GM19372 (cell line): ENCODE results near the gene EPS8.

ENCODE experiments used
- ATAC-seq: cut with Tn5 transposase; IDR thresholded peaks from one replicate; pipeline ENCODE4 v1.9.1; 2021; ENCODE audit warnings: mild to moderate bottlenecking, low read depth, moderate library complexity; ENCODE audit not compliant: unreplicated experiment

Gene EPS8

GRCh38 chr12:15701206-15701605 is 88.0 kb downstream of the EPS8 start:
- no peak for ATAC-seq

GRCh38 chr12:15700595-15700994 is 88.6 kb downstream of the EPS8 start:
- ATAC-seq = peak; percentile 68

DNA sequence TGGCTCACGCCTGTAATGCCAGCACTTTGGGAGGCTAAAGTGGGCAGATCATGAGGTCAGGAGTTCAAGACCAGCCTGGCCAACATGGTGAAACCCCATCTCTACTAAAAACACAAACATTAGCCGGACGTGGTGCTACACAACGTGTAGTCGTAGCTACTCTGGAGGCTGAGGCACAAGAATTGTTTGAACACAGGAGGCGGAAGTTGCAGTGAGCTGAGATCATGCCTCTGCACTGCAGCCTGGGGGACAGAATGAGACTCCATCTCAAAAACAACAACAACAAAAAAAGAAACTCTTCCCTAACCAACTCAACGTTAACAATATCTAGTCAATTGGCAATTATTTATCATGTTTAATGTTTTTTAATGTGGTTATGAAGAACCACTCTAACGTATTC is 89.3 kb downstream of the EPS8 start:
- ATAC-seq = no peak

DNA sequence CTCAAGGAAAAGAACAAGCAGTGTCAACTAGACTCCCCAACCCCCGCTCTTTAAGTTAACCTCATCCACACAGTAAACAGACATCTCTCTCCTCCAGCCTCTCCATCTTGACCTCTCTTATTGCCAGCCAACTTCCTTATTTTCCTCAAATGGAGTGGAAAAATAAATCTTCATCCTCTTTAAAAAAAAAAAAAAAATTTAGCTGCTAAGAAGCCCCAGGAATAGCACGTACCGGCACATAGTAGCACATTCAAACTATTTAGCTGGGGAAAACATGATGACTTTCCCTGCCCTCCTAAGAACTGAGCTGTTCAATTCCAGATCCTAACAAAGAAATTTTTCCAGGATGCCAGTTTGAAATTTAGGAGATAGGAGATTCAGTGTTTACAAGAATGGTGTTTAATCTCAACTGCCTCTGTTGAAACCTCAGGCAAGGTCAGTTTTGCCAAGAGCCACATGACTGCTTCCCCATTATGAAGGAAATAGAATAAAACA is 90.8 kb downstream of the EPS8 start:
- ATAC-seq = no peak

DNA sequence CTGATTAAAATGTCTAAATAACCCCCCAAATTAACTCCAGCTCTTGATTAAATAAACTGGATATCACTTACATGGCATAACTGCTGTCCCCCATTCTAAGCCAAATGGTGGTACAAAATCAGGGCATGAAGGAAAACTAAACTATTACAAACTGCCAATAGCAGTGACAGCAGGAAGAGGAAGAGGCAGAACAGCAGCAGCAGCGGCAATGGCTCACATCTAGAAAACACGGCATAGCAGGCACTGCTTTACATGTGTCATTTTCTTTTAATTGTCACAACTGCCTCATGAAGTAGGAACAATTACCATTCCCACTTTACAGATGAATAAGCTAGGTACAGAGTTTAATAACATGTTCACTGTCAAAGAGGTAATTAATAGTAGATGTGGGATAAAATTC is 92.0 kb downstream of the EPS8 start:
- ATAC-seq = no peak

DNA sequence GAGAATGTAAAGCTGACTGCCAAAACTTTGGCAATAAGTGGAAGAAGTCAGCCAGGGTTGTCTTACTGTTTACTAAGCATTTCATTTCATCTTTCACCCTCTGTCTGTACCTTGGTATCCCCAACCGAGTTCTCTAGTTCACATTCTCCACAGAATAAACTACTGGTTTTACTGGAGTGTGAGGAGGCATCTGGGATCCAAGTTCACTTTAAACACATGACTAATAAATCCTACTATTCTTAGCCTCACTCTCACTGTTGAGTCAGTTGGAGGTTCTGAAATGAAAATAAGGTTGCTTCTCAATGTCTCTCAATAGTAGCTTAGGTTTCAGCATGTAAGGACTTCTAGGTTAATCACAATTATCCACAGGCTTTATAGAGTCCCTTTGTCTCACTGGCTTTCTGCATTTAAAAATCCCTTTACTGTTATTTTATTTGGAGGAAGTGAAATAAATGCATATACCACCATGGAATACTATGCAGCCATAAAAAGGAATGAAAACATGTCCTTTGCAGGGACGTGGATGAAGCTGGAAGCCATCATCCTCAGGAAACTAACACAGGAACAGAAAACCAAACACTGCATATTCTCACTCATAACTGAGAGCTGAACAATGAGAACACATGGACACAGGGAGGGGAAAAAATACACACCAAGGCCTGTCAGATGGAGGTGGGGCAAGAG is 95.8 kb downstream of the EPS8 start:
- no peak for ATAC-seq

DNA sequence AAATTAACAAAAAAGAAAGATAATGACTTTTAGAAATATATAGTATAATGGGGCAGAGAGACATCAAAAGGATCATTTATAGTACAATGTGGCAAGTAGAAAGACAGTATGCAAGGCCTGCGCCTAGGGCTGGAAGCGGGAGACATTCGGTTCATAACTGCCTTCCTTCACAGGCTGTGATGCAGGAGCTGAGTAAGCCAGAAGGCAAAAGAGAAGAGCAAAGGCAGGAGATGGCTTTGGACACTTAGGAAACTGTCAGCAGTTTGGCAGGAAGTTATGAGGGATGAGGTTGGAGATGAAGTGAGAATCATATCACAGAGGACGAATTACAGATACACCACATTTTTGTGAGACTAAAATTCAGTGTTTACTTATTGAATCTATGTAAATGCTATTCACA is 97.8 kb downstream of the EPS8 start:
- ATAC-seq = no peak

GRCh38 chr12:15690320-15690719 is 98.9 kb downstream of the EPS8 start:
- ATAC-seq = no peak

DNA sequence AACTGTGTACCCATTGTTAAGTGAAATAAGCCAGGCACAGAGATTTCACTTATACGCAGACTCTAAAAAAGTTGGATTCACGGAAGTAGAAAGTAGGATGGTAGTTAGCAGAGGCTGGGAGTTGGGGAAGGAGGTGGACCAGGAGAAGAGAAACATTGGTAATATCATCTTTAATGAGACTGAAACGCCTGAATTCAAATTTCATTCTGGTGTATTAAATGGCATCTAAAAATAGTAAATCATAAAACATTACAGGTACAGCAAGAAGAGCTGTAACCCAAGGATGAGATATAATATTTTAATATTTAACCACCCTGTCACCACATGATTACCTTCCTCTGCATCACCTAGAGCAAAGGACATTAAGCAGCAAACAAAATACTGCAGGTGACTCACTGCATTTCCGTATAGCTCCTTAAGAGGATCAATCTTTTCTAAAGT is 99.4 kb downstream of the EPS8 start:
- ATAC-seq = no peak

DNA sequence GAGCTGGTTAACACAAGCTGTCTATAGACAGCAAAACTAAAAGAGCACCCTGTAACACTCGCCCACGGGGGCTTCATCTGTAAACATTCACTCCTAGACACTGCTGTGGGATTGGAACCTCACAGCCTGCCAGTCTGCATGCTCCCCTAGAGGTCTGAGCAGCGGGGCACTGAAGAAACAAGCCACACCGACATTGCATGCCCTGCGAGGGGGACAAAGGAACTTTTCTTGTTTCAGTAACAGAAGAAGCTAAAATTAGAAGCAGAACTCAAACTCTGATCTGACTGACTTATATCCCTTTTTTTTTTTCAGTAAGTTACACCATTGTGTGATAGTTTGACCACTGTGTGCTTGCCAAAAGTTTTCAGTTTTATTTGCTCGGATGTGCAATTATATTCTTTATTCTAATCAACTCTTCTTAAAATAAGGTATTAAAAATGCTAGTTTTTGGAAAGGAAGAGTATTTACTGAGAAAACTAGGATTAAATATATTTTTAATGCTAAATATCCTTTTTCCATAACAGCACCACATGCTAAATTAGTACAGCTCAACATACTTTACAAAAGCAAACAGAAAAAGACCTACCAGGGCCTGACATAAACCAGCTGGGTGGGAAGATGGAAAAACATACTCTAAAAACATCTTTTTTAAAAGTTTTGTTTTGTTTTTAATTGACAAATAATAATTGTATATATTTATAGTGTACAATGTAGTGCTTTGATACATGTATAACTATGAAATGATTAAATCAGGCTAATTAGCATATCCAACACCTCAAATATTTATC is 100.2 kb downstream of the EPS8 start:
- no peak for ATAC-seq

DNA sequence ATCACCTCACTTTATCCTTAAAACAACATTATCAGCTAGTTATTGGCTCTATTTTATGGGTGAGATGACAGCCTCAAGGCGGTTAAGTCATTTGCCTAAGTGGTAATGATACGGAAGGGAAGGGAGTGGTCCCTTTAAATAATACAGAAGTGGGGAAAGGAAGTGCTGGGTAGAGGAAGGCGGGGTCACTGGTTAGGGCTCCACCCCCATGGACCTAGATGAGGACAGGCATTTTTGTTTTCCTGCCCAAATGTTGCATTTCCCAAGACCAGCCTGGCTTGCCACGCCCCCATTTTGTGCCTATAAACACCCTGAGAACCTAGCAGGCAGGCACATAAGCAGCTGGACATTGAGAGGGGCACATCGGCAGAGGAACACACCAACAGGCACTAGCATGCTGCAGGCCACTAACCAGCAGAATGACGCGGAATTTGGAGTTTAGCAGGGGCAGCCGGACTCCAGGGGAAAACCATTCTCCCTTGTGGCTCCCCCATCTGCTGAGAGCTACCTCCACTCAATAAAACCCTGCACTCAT is 100.9 kb downstream of the EPS8 start:
- ATAC-seq = no peak

DNA sequence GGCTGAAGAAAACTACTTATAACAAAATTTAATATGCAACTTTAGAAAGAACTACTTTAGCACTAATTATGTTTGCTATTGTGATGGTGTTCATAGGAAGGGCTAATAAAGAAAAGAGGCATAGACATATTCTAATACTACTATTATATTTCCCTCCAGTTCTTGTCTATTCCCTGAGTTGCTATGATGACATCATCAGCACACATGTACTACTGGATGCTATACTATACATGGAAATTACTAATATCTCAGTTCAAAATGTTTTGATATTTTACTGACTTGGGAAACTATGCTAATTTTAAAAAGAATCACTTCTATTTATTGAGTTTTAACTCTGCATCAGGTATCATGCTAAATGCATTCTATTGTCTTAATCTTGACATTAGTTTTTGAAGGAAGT is 101.6 kb downstream of the EPS8 start:
- ATAC-seq = no peak

DNA sequence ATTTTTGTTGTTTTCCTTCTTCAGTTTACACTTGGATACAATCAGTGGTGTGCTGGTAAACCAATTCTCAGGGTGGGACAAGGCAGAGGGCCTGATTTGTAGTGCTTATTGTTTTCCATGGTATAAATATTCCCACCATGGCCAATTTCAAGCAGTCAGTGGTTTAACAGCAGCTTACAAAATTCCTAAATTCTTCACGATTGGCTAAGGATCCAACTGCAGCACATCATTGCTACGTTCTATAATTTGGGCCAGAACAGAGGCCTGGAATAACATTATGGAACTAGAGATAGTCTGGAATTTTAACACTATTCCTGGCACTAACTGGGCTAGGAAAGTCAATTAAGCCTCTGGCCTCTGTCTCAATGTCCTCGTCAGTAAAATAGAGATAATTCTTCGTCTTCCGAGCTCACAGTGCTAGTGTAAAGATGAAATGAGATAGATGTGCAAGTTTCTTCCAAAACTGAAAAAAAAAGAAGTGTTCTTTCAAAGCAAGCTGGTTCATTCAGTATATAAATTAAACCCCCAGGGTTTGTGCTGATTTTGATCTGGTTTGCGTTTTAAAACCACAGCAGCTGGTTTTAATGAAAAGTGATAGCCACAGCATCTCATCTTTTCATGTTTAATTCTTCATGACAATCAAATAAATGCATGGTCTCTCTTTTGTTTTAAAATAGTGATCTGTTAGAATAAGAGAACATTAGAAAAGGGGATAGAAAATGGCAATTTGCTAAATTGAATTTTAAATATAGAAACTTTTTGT is 104.1 kb downstream of the EPS8 start:
- no peak for ATAC-seq

GRCh38 chr12:15682826-15683225 is 106.4 kb downstream of the EPS8 start:
- no peak for ATAC-seq

- no peak for ATAC-seq
Measured at GRCh38 chr12:15679151-15679550, 110.0 kb downstream of the EPS8 start.

- no peak for ATAC-seq
Measured at GRCh38 chr12:15677726-15678201, 111.4 kb downstream of the EPS8 start.

GRCh38 chr12:15677228-15677627 is 112.0 kb downstream of the EPS8 start:
- ATAC-seq = no peak

DNA sequence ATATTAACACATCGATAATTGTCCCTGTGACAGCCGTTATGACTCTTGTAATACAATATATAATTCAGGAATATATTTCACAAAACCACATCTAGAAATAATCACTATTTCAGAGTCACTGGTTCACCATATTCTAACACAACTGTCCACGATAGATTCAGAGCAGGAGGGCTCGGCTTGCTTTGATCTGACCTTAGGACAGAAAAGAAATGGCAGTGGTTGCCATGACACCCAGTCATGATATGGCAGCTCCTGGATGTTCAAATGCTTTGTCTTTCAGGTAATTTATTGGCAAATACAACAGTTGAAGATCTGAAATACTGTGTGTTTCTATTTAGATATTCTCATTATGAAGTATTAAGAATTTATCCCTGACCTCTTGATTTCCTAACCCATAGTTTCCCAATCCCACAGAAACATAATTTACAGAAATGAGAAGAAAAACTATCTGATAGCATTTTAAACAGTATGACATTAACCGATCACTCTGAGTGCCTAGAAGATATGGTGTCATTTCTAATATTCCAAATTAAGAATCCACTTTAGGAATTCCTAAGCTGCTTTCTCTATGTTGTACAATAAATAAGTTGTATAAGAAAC is 116.4 kb downstream of the EPS8 start:
- no peak for ATAC-seq

DNA sequence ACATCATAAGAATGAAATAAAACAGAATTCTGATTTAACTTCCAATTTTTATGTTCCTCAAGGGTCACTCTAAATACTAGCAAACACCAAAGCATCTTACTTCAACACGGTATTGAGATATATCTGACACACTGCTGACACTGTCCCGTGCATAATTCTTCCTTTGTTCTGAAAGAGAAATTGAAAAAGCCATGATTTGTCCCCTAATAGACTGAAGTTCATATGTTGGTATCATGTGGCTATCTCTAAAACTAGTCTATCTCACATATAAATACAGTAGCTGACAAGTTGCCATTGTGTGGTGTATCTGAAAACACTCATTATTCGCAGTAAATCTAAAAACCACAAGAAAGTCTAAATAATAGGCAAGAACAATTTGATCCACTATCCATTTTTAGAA is 118.4 kb downstream of the EPS8 start:
- no peak for ATAC-seq

DNA sequence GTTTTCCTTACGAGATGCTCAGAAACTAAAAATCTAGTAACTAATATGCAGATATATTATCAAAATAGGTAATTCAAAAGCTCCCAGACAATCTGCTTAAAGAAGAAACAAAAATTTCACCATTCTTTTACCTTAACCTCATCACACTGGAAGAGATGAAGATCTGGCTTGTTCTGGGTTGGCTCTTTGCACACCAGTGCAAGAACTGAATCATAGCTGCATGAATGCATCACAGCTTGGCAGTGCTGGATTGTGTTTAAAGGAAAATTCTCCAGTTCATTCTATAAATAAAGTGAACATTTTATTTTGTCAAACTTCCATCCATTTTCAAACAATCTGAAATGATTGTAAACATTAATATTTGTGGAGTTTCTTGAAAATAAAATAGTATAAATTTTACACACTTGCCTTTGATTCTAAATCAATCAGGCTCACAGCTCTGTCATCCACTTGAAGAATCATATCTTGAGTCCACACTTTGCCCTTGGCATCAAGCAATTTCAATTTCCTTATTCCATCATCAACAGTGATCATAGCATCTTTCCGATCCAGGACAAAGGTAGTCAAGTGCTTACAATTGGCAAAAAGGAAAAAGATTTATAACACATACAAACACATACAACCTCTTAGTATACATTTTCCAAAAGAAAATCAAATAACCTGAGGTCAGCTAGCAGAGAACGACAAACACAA is 119.8 kb downstream of the EPS8 start:
- no peak for ATAC-seq
